AG10803 (cell line): ENCODE results near the gene ARHGAP32.

ENCODE experiments used
- DNase-seq: peaks from one replicate; pipeline ENCODE4 v3.0.0; 2010; ENCODE audit warnings: low read depth
- H3K4me3 ChIP-seq: 2 replicates; pipeline ENCODE4 v1.5.1; 2011; ENCODE audit warnings: mild to moderate bottlenecking, low read length, control low read depth
- TF ChIP-seq, protein P1 (sequence below): conservative IDR thresholded peaks from 2 replicates; pipeline ENCODE4 v1.5.1; 2011; ENCODE audit warnings: mild to moderate bottlenecking, low read length, control low read depth, inconsistent platforms

ARHGAP32 gene

GRCh38 chr11:128948583-128948982 is 243.5 kb downstream of the ARHGAP32 start:
- DNase-seq: no peak
- TF ChIP-seq, protein P1, sequence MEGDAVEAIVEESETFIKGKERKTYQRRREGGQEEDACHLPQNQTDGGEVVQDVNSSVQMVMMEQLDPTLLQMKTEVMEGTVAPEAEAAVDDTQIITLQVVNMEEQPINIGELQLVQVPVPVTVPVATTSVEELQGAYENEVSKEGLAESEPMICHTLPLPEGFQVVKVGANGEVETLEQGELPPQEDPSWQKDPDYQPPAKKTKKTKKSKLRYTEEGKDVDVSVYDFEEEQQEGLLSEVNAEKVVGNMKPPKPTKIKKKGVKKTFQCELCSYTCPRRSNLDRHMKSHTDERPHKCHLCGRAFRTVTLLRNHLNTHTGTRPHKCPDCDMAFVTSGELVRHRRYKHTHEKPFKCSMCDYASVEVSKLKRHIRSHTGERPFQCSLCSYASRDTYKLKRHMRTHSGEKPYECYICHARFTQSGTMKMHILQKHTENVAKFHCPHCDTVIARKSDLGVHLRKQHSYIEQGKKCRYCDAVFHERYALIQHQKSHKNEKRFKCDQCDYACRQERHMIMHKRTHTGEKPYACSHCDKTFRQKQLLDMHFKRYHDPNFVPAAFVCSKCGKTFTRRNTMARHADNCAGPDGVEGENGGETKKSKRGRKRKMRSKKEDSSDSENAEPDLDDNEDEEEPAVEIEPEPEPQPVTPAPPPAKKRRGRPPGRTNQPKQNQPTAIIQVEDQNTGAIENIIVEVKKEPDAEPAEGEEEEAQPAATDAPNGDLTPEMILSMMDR: no peak
- no peak overlapping the region for H3K4me3 ChIP-seq

GRCh38 chr11:128947773-128948172 is 244.4 kb downstream of the ARHGAP32 start:
- TF ChIP-seq, protein P1: no peak
- no peak overlapping the region for H3K4me3 ChIP-seq
- no peak for DNase-seq

GRCh38 chr11:128946648-128947047 is 245.5 kb downstream of the ARHGAP32 start:
- TF ChIP-seq, protein P1: no peak
- DNase-seq: no peak
- no peak overlapping the region for H3K4me3 ChIP-seq

DNA sequence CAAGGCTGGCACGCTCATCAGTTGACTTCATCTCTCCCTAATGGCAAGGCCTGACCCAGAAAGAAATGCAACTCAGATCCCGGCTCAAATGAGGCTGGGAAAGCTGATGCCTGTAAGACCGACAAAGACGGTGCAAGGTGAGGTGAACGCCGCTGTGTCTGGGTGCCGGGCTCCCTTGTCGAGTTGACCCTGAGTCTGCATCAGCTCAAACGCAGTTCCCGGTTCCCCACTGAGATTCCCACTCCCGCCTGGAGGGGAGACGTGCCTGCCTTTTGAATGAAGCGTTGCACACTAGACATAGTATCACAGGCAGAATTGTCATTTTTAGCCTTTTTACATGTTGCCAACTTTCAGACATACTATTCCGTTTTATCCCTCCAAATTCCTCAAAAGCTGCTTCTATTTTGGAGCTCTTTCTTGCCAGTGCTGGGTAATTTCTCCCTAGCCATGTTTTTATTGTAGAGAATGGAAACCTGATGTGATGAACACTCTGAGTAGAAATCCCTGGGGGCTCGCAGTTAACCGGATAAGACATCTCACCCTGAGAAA is 248.6 kb downstream of the ARHGAP32 start:
- H3K4me3 ChIP-seq: no peak overlapping the region
- no peak for DNase-seq
- TF ChIP-seq, protein P1: no peak

DNA sequence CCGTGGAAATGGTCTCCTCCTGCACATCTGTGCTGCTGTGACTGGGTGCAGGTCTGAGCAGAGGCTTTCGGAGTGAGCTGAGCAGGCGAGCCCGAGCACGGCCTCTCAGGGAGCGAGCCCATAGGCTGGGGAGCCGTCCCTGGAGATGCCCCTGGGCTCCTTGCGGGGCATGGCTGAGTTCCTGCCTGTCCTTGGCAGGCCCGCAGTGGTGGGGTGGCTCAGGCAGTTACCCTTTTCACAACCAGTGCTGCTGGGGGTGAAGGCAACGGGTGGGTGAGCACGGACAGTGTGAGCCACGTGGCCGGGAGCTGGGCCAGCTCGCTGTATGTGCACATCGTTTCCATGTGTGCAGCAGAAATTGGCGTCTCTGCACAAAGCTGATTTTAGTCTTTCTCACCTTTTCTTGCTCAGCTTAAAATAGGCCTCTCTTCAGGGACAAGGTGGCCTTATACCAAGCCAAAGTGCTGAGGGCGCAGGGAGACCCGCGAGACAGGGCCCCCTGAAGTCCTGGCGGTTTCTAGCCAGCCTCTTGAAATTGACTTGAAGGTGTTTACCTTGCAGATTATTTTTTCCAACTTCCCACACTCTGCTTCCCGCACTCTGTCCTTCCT is 249.2 kb downstream of the ARHGAP32 start, which contains the start of gene TP53AIP1:
TP53AIP1 (minus strand) TSS at position 55 of the 611 bp plus-strand sequence. CDS start 5,053 bp downstream, outside the sequence.
- TF ChIP-seq, protein P1: no peak
- H3K4me3 ChIP-seq: no peak within 1 kb of the TSS
- DNase-seq: no peak

- DNase-seq: no peak
- H3K4me3 ChIP-seq: no peak overlapping the region
- TF ChIP-seq, protein P1: no peak
These were observed 249.9 kb downstream of the ARHGAP32 start for GRCh38 chr11:128942272-128942612.

- TF ChIP-seq, protein P1: no peak
- no peak for DNase-seq
- H3K4me3 ChIP-seq: no peak overlapping the region
These were observed 250.4 kb downstream of the ARHGAP32 start for GRCh38 chr11:128941573-128942271.
